CD14-positive monocyte (primary cell): ENCODE results near the gene SRRM3. TPM values are rescaled to one million over a fixed set of nuclear protein-coding genes. Genes with fewer than 3 reads are reported as not detected.
"Not testable (repeated sequence)": the region's sequence is repeated elsewhere in the genome, so short reads cannot be mapped to it uniquely, and the experiment has no call there.

Experiments used
- DNase-seq, 3 donors: peaks; one replicate each; pipeline ENCODE4 v3.0.0-alpha.2; 2011 to 2022
- H2AFZ ChIP-seq: 2 replicates; pipeline ENCODE4 v1.6.0; 2012; ENCODE audit warnings: mild to moderate bottlenecking, low read depth, low read length, inconsistent platforms; ENCODE audit not compliant: insufficient read depth, poor library complexity, severe bottlenecking
- H3K27ac ChIP-seq, 2 donors: 1 replicate in 1 of 2; 2 replicates in 1 of 2; pipeline ENCODE4 v1.5.1; 2012 to 2013; ENCODE audit warnings: low read length in 2 of 2, control low read depth in 1 of 2, inconsistent platforms in 1 of 2, low read depth in 1 of 2, mild to moderate bottlenecking in 1 of 2
- H3K27me3 ChIP-seq, 2 donors: one replicate each; pipeline versions ENCODE4 v1.6.0 to v1.6.1; 2011 to 2013; ENCODE audit warnings: low read length in 2 of 2; ENCODE audit not compliant: control insufficient read depth in 2 of 2, insufficient read depth in 2 of 2
- H3K36me3 ChIP-seq, 2 donors: replicated peaks in 1 of 2; 1 replicate in 1 of 2; 2 replicates in 1 of 2; pipeline versions ENCODE4 v1.5.1 to v1.6.1; 2012 to 2013; ENCODE audit warnings: low read length in 2 of 2, control low read depth in 1 of 2, inconsistent platforms in 1 of 2, mild to moderate bottlenecking in 1 of 2; ENCODE audit not compliant: insufficient read depth in 2 of 2, control insufficient read depth in 1 of 2
- H3K4me1 ChIP-seq, 2 donors: 1 replicate in 1 of 2; 2 replicates in 1 of 2; pipeline versions ENCODE4 v1.5.1 to v1.6.1; 2012 to 2013; ENCODE audit warnings: low read length in 2 of 2, control low read depth in 1 of 2, inconsistent platforms in 1 of 2, mild to moderate bottlenecking in 1 of 2, moderate library complexity in 1 of 2; ENCODE audit not compliant: insufficient read depth in 2 of 2, control insufficient read depth in 1 of 2
- H3K4me2 ChIP-seq: replicated peaks from 2 replicates; pipeline ENCODE3; 2012; ENCODE audit warnings: low read length, moderate library complexity, mild to moderate bottlenecking; ENCODE audit not compliant: poor library complexity, severe bottlenecking; ENCODE audit errors: extremely low read depth
- H3K4me3 ChIP-seq, 3 experiments: fragments of 200-600 bp in 1 of 3; sonication (generic) in 1 of 3; replicated peaks in 1 of 3; 1 replicate in 2 of 3; 2 replicates in 1 of 3; pipeline ENCODE4 v1.5.1; 2011 to 2013; ENCODE audit warnings: low read length in 3 of 3, mild to moderate bottlenecking in 3 of 3, control low read depth in 2 of 3, low read depth in 2 of 3, inconsistent platforms in 1 of 3, moderate library complexity in 1 of 3
- H3K79me2 ChIP-seq: 2 replicates; pipeline ENCODE4 v1.6.0; 2012; ENCODE audit warnings: mild to moderate bottlenecking, control low read depth, inconsistent platforms, low read length, moderate library complexity; ENCODE audit not compliant: insufficient read depth
- H3K9ac ChIP-seq: 2 replicates; pipeline ENCODE4 v1.6.0; 2017; ENCODE audit warnings: low read length, mild to moderate bottlenecking; ENCODE audit not compliant: insufficient read depth, poor library complexity, severe bottlenecking
- H3K9me3 ChIP-seq, 2 donors: replicated peaks in 1 of 2; 1 replicate in 1 of 2; 2 replicates in 1 of 2; pipeline versions ENCODE4 v1.5.1 to v1.6.1; 2012 to 2013; ENCODE audit warnings: low read length in 2 of 2, control low read depth in 1 of 2; ENCODE audit not compliant: control insufficient read depth in 1 of 2, insufficient read depth in 1 of 2
- H4K20me1 ChIP-seq: 2 replicates; pipeline ENCODE4 v1.6.0; 2012; ENCODE audit warnings: mild to moderate bottlenecking, low read length, control low read depth, moderate library complexity; ENCODE audit not compliant: insufficient read depth
- H3K27ac Mint-ChIP-seq, 7 donors: one replicate each; pipeline ENCODE4 v1.8.0; 2020; ENCODE audit warnings: mild to moderate bottlenecking in 7 of 7, mixed read lengths in 7 of 7, moderate library complexity in 6 of 7, inconsistent platforms in 2 of 7
- H3K27me3 Mint-ChIP-seq, 3 donors: one replicate each; pipeline ENCODE4 v1.8.0; 2021 to 2022; ENCODE audit warnings: low read depth in 3 of 3, mild to moderate bottlenecking in 3 of 3, mixed read lengths in 3 of 3, moderate library complexity in 3 of 3, inconsistent platforms in 1 of 3
- H3K36me3 Mint-ChIP-seq, 2 donors: one replicate each; pipeline ENCODE4 v1.8.0; 2020; ENCODE audit warnings: mixed read lengths in 2 of 2, inconsistent platforms in 1 of 2, mild to moderate bottlenecking in 1 of 2
- H3K4me1 Mint-ChIP-seq: one replicate; pipeline ENCODE4 v1.8.0; 2020; ENCODE audit warnings: mild to moderate bottlenecking, mixed read lengths
- H3K4me3 Mint-ChIP-seq, 2 donors: one replicate each; pipeline ENCODE4 v1.8.0; 2020; ENCODE audit warnings: mild to moderate bottlenecking in 2 of 2, mixed read lengths in 2 of 2, moderate library complexity in 1 of 2
- H3K9me3 Mint-ChIP-seq, 7 donors: one replicate each; pipeline ENCODE4 v1.8.0; 2020 to 2022; ENCODE audit warnings: mixed read lengths in 7 of 7, mild to moderate bottlenecking in 6 of 7, moderate library complexity in 6 of 7, inconsistent platforms in 2 of 7
- WGBS: methylation state at CpG from one replicate; pipeline ENCODE4 v1.1.5; 2013; ENCODE audit warnings: missing lambda C conversion rate; ENCODE audit not compliant: insufficient coverage; 5-methylcytosine and 5-hydroxymethylcytosine counted together
- intact Hi-C, 2 donors: fragments of 100-400 bp; cut with micrococcal nuclease; formaldehyde crosslinking; loops; one replicate each; pipeline versions ENCODE4 v1.15.0 to v1.15.1; 2023
- polyA plus RNA-seq, 3 donors: library from polyadenylated mRNA; depleted of rRNA in 1 of 3; unstranded in 2 of 3; stranded (reverse) in 1 of 3; fragments of 300-500 nt in 2 of 3; fragments of >200 nt in 1 of 3; fragmentation: Illumina TruSeq in 2 of 3; gene quantifications; 1 replicate in 2 of 3; 2 replicates in 1 of 3; pipeline ENCODE4 v1.2.3, GENCODE V29; 2012 to 2021

SRRM3 gene
- polyA plus RNA-seq, 3 donors = not detected

- H3K79me2 ChIP-seq, H3K4me1 Mint-ChIP-seq, H3K4me1 ChIP-seq, DNase-seq, H3K27ac Mint-ChIP-seq, H3K9ac ChIP-seq, H3K27me3 Mint-ChIP-seq, H3K4me2 ChIP-seq, H3K36me3 ChIP-seq, H3K27me3 ChIP-seq, H3K4me3 Mint-ChIP-seq, H4K20me1 ChIP-seq, H3K9me3 Mint-ChIP-seq, H3K36me3 Mint-ChIP-seq, H2AFZ ChIP-seq, H3K9me3 ChIP-seq, intact Hi-C loops, H3K27ac ChIP-seq, H3K4me3 ChIP-seq: not testable (repeated sequence)
- WGBS = 100% methylated on average over 1 of the region's 10 CpGs
These were observed 39.1 kb upstream of the SRRM3 start for GRCh38 chr7:76162416-76163170.

GRCh38 chr7:76163812-76164211 lies 37.9 kb upstream of the SRRM3 start:
- H3K4me1 ChIP-seq, H3K9ac ChIP-seq, H3K36me3 ChIP-seq, H4K20me1 ChIP-seq, intact Hi-C loops, H3K79me2 ChIP-seq, H3K4me3 Mint-ChIP-seq, H3K27me3 ChIP-seq, H3K9me3 Mint-ChIP-seq, H3K4me1 Mint-ChIP-seq, H2AFZ ChIP-seq, H3K36me3 Mint-ChIP-seq, H3K9me3 ChIP-seq, DNase-seq, H3K27me3 Mint-ChIP-seq, H3K4me3 ChIP-seq, H3K4me2 ChIP-seq, H3K27ac ChIP-seq: not testable (repeated sequence)
- H3K27ac Mint-ChIP-seq = peak overlapping the region in 1 of 7 donors; percentile 70
- 90% methylated on average over 6 of the region's 8 CpGs for WGBS
